GM18505 (cell line): ENCODE data around the gene SMOC2.

Source experiments
- ATAC-seq: cut with Tn5 transposase; IDR thresholded peaks from one replicate; pipeline ENCODE4 v1.9.1; 2021; ENCODE audit not compliant: unreplicated experiment
- POLR2A ChIP-seq: IDR thresholded peaks from 4 replicates; pipeline ENCODE4 v1.6.1; 2011; ENCODE audit warnings: borderline replicate concordance; ENCODE audit not compliant: insufficient read depth, insufficient read length; ENCODE audit errors: extremely low read depth

SMOC2 gene

DNA sequence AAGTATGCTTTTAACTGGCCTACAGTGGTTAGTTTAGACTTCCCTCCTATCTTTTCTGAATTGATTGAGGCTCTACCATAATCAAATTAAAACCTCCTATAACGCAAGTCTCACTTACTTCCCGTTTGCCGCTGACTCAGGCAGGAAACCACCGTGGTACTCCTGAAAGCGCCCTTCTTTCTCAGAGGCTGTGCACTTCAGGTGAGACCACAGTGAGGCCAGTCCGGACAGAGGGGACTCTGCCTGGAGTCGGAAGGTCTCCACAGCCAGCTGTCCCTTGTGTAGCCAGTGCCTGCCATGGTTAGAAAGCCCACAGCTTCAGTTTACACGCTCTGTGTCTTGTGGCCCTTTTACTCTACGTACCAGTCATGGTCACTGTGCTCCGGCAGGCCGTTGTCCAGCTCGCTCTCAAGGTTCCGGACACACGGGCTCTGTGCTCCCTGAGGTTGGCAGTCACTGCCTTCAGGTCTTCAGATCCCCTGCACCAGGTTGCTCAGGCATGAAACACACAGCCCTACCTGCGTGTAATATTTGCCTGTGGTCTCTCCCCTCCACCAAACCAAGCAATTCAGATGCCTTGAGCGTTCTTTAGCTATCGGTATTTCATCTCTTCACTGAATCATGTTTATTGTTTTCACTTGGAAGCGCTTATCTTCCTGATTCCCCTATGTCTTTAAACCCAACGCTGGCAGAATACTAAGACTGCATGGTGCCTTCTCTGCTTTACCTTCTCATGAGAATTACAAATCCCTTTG is 178.8 kb downstream of the SMOC2 start:
- no peak for ATAC-seq
- no peak for TF ChIP-seq POLR2A

- ATAC-seq = no peak
- no peak for TF ChIP-seq POLR2A
Measured at GRCh38 chr6:168620578-168620977, 179.6 kb downstream of the SMOC2 start.

GRCh38 chr6:168623736-168624135 is 182.8 kb downstream of the SMOC2 start:
- ATAC-seq = no peak
- no peak for TF ChIP-seq POLR2A

DNA sequence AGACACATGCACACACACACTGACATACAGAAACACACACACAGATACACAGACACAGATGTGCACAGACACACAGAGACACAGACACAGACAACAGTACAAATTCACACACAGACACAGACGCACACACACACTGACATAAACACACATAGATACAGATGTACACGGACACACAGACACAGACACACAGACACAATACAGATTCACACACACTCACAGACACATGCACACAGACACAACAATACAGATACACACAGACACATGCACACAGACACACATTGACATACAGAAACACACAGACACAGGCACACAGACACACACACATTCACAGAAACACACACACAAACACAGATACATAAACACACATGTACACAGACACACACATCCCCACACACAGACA is 183.6 kb downstream of the SMOC2 start:
- no peak for ATAC-seq
- no peak for TF ChIP-seq POLR2A

DNA sequence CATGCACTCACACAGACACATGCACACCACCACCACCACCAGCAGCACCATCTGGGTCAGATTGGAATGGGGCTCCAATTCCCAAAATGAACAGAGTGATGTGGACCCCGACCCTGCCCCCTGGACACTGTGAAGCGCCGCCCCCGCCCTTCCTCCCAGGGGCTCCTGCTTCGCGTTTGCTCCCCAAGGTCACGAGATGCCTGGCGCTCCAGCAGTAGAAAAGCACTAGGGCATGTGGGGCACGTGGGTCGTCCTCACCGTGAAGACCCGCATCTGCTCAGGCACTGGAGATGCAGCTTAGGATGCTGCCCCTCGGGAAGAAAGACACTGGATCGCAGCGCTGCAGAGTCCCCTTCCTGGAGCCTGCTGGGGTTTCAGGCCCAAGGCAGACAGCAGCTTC is 184.0 kb downstream of the SMOC2 start:
- no peak for TF ChIP-seq POLR2A
- ATAC-seq = no peak

DNA sequence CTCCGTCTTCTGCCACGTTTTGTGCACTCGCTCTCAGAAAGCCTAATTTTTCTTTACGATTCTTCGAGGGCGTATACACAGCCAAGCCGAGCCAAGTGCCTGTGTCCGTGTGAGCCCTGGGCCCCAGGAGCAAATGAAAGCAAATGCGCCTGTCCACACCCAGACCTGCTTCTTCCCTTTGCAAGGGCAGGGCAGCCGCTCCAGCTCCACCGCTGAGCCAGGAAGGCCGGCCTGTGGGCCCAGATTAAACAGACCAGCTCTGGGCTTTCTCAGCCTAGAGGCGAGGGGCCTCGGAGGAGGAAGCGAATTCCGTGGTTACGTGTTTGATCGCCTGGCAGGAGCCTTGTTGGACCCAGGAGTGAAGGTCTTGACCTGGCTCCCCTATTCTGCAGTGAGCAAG is 184.6 kb downstream of the SMOC2 start:
- TF ChIP-seq POLR2A = no peak
- ATAC-seq = no peak

- no peak for ATAC-seq
- TF ChIP-seq POLR2A = no peak
Measured at GRCh38 chr6:168626046-168626602, 185.1 kb downstream of the SMOC2 start.

GRCh38 chr6:168627506-168628175 is 186.7 kb downstream of the SMOC2 start:
- ATAC-seq = no peak
- no peak for TF ChIP-seq POLR2A

DNA sequence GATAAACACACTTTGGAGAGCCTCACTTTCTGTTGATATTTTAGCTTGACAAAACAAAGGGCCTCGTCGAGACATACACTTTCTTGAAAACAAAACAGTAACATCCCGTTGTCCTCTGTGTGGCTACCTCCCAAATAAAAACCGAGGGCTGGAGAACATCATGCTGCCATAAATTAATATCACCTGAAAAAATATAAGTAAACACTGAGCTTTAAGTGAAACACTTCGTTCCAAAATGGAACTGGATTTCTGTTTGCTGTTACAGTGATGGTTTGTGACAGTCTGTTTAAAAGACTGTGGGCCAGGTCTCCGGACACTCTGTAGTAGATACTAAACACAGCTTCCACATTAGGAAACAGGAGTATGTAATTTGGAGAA is 187.2 kb downstream of the SMOC2 start:
- ATAC-seq = no peak
- TF ChIP-seq POLR2A = no peak

- TF ChIP-seq POLR2A = no peak
- no peak for ATAC-seq
Measured at GRCh38 chr6:168628732-168629245, 187.8 kb downstream of the SMOC2 start.

GRCh38 chr6:168631564-168631963 is 190.6 kb downstream of the SMOC2 start:
- ATAC-seq = no peak
- TF ChIP-seq POLR2A = no peak

DNA sequence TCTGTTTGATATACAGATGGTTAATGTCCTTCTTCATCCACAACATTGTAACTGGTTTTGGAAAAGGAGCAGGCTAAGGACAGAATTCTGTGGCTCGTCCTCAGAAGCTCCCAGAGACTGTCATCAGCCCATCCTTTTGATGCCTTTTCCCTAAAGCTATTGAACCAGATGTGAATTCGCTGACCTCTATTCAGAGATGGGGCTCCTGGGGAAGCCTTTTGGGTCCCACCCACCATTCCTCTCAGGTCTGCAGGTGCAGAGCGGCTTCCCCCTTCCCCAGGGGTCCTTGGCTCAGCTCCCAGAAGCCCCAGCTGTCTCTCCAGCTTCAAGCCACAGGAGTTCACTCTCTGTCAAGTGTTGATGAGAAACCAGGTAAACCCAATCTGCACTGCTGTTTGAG is 191.7 kb downstream of the SMOC2 start:
- no peak for TF ChIP-seq POLR2A
- no peak for ATAC-seq

DNA sequence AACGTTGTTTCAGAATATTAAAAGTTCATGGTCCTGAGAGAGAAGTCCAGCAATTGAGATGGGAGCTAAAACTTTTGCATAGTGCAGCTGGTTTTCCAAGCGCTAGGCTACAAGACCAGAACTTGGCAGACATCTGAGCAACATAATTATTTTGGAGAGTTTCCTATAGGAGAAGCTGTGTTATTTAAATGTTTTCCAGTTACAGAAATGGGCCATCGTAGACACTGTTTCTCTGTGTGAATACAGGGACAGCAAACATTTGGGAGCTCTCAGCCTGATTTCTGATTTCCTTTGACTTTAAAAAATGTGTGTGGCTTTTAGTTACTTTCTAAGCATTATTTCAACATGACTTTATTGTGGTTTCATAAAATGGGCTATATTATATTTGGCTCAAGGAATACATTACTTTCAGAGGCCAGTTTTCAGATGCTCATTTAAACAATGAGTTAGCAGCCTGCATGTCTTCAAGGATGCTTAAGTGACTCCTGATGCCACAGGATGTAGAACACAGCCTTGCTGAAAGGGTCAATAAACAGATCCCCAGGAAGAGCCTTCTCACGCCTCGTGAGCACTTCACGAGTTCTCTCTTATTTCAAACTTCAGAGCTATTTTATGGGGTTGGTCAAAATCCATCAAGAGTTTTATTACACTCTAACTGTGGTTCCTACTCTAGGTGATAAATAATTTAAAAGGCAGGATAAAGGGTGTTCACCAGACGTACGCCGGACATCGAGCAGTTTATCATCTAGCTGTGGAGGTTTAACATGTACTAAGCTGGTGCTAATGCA is 193.8 kb downstream of the SMOC2 start:
- ATAC-seq = no peak
- TF ChIP-seq POLR2A = no peak
